ENCODE results near the gene BABAM2. TPM values are rescaled to one million over a fixed set of nuclear protein-coding genes. Genes with fewer than 3 reads are reported as not detected.

Gene BABAM2
- total RNA-seq, 1 donor from 2014 or later, result 28.5 TPM

- H3K4me1 Mint-ChIP-seq (ENCODE audit: low read depth, unreplicated experiment), result no peaks in the 10 kb centered on the region
- DNase-seq (ENCODE audit: low read depth) (peak; percentile 68), FAIRE-seq (peak; percentile 56)
These were observed 29.8 kb downstream of the BABAM2 start for GRCh38 chr2:27920148-27920885.

DNA sequence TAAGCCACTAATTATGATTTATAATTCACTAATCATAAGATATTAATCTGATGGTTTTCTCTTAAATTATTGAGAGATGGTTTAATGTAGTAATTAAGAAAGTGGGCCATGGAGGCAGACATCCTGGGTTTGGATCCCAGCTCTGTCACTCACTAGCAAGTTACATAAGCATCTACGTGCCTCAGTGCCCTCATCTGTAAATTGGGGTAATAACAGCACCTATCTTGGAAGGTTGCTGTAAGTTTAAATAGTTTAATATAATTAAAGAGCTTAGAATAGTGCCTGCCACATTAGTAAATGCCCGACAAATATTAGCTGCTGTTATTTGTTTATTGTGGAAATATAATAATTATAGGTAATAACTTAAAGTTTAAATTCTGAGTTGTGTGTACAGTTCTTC is 30.9 kb downstream of the BABAM2 start:
- no peaks in the 10 kb centered on the region for H3K36me3 ChIP-seq (ENCODE audit: insufficient read depth, low read length)
- no peaks in the 10 kb centered on the region for H3K79me2 ChIP-seq (ENCODE audit: insufficient read depth, low read length)

More at GRCh38 chr2:27920148-27920885, 29.8 kb downstream of the BABAM2 start:
- Mint-ChIP-seq H3K27ac (ENCODE audit: unreplicated experiment) (no peak overlapping the region), H3K4me3 (ENCODE audit: unreplicated experiment) (no peak overlapping the region), H3K27me3 (ENCODE audit: low read depth, unreplicated experiment) (peaks cover 2% of the 10 kb centered on the region), H3K9me3 (ENCODE audit: unreplicated experiment) (no peaks in the 10 kb centered on the region), H3K36me3 (ENCODE audit: low read depth, unreplicated experiment) (peaks cover 6% of the 10 kb centered on the region)
- H3K4me3 ChIP-seq (ENCODE audit: insufficient read depth, low read depth, low read length), result no peak overlapping the region
- no peaks in the 10 kb centered on the region for H3K9me3 ChIP-seq (ENCODE audit: insufficient read depth, low read depth, low read length)
- H3K4me1 ChIP-seq (ENCODE audit: insufficient read depth, low read length), result no peaks in the 10 kb centered on the region
- H4K20me1 ChIP-seq (ENCODE audit: insufficient read depth, low read length), result no peaks in the 10 kb centered on the region
- no peak overlapping the region for H3K27ac ChIP-seq (ENCODE audit: low read depth, low read length)
- TF ChIP-seq, protein P1, sequence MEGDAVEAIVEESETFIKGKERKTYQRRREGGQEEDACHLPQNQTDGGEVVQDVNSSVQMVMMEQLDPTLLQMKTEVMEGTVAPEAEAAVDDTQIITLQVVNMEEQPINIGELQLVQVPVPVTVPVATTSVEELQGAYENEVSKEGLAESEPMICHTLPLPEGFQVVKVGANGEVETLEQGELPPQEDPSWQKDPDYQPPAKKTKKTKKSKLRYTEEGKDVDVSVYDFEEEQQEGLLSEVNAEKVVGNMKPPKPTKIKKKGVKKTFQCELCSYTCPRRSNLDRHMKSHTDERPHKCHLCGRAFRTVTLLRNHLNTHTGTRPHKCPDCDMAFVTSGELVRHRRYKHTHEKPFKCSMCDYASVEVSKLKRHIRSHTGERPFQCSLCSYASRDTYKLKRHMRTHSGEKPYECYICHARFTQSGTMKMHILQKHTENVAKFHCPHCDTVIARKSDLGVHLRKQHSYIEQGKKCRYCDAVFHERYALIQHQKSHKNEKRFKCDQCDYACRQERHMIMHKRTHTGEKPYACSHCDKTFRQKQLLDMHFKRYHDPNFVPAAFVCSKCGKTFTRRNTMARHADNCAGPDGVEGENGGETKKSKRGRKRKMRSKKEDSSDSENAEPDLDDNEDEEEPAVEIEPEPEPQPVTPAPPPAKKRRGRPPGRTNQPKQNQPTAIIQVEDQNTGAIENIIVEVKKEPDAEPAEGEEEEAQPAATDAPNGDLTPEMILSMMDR (IDR thresholded peaks at IDR 0.05; ENCODE audit: insufficient read depth, low read depth, low read length), result no peak
- TF ChIP-seq EZH2 (IDR thresholded peaks at IDR 0.05; ENCODE audit: insufficient read depth, low read length), result no peak
- H2AFZ ChIP-seq (ENCODE audit: low read depth, low read length), result no peak overlapping the region
- H3K36me3 ChIP-seq (ENCODE audit: insufficient read depth, low read length), result no peaks in the 10 kb centered on the region
- H3K4me2 ChIP-seq (ENCODE audit: low read length), result no peak overlapping the region
- H3K27me3 ChIP-seq (ENCODE audit: insufficient read depth, low read length), result no peaks in the 10 kb centered on the region
- no peak overlapping the region for H3K9ac ChIP-seq (ENCODE audit: low read length)
- no peaks in the 10 kb centered on the region for H3K79me2 ChIP-seq (ENCODE audit: insufficient read depth, low read length)

More for the DNA sequence above, 30.9 kb downstream of the BABAM2 start:
- Histone ChIP-seq H3K27me3 (ENCODE audit: insufficient read depth, low read length) (no peaks in the 10 kb centered on the region), H2AFZ (ENCODE audit: low read depth, low read length) (no peak overlapping the region), H4K20me1 (ENCODE audit: insufficient read depth, low read length) (no peaks in the 10 kb centered on the region), H3K9me3 (ENCODE audit: insufficient read depth, low read depth, low read length) (no peaks in the 10 kb centered on the region), H3K4me1 (ENCODE audit: insufficient read depth, low read length) (no peaks in the 10 kb centered on the region), H3K9ac (ENCODE audit: low read length) (no peak overlapping the region), H3K4me3 (ENCODE audit: insufficient read depth, low read depth, low read length) (no peak overlapping the region), H3K27ac (ENCODE audit: low read depth, low read length) (no peak overlapping the region), H3K4me2 (ENCODE audit: low read length) (no peak overlapping the region)
- TF ChIP-seq EZH2 (IDR thresholded peaks at IDR 0.05; ENCODE audit: insufficient read depth, low read length), result no peak
- TF ChIP-seq, protein P1 (IDR thresholded peaks at IDR 0.05; ENCODE audit: insufficient read depth, low read depth, low read length), result no peak
- DNase-seq (ENCODE audit: low read depth), result no peak
- Mint-ChIP-seq H3K36me3 (ENCODE audit: low read depth, unreplicated experiment) (peaks cover 9% of the 10 kb centered on the region), H3K4me3 (ENCODE audit: unreplicated experiment) (no peak overlapping the region), H3K27me3 (ENCODE audit: low read depth, unreplicated experiment) (peaks cover 2% of the 10 kb centered on the region), H3K9me3 (ENCODE audit: unreplicated experiment) (peaks cover 2% of the 10 kb centered on the region), H3K27ac (ENCODE audit: unreplicated experiment) (no peak overlapping the region), H3K4me1 (ENCODE audit: low read depth, unreplicated experiment) (peaks cover 3% of the 10 kb centered on the region)
- FAIRE-seq, result no peak
